ENCODE results near the gene LPIN2. TPM values are rescaled to one million over a fixed set of nuclear protein-coding genes. Genes with fewer than 3 reads are reported as not detected.

LPIN2 gene
- polyA plus RNA-seq, 1 donor (not counting 4 experiments of a cell fraction or from before 2014, with no cell fraction given) = 3.9 TPM

- Histone ChIP-seq H3K36me3 (ENCODE audit: control insufficient read depth in 2 of 2, extremely low read depth in 1 of 2, insufficient read depth in 2 of 2, low read length in 2 of 2) (no peaks in the 10 kb centered on the region), H3K4me3 (ENCODE audit: control insufficient read depth in 2 of 3, extremely low read depth in 1 of 3, insufficient read depth in 2 of 3, low read depth in 1 of 3, low read length in 3 of 3) (no peak overlapping the region), H4K20me1 (ENCODE audit: control insufficient read depth, extremely low read depth, insufficient read depth, low read length) (no peaks in the 10 kb centered on the region), H3K27ac (ENCODE audit: control insufficient read depth, insufficient read depth, low read length) (no peak overlapping the region), H3K27me3 (ENCODE audit: control insufficient read depth, extremely low read depth, insufficient read depth, low read length) (no peaks in the 10 kb centered on the region), H3K4me1 (ENCODE audit: control insufficient read depth, extremely low read depth, insufficient read depth, low read length) (no peaks in the 10 kb centered on the region), H2AFZ (ENCODE audit: control insufficient read depth, low read length) (no peak overlapping the region), H3K9ac (ENCODE audit: control insufficient read depth, extremely low read depth, insufficient read depth, low read length) (no peak overlapping the region), H3K4me2 (ENCODE audit: control insufficient read depth, extremely low read depth, insufficient read depth, low read depth, low read length) (no peak overlapping the region), H3K9me1 (ENCODE audit: control insufficient read depth, extremely low read depth, insufficient read depth, low read length) (no peaks in the 10 kb centered on the region), H3K79me2 (ENCODE audit: control insufficient read depth, insufficient read depth, low read length) (no peaks in the 10 kb centered on the region), H3K9me3 (ENCODE audit: control insufficient read depth, low read depth, low read length) (no peaks in the 10 kb centered on the region)
- dilution Hi-C loops (cut with MboI; ENCODE audit: extremely low pct_ligation_motif_present, low sequenced_read_pairs) = no loop called here
- DNase-seq (ENCODE audit: low read depth, low spot score) (no peak), FAIRE-seq (no peak)
- TF ChIP-seq EZH2 (IDR thresholded peaks at IDR 0.05; ENCODE audit: low read length) = no peak
- no peak for TF ChIP-seq CTCF (optimal IDR thresholded peaks at IDR 0.05 in 1 of 3, IDR thresholded peaks at IDR 0.05 in 1 of 3, conservative IDR thresholded peaks at IDR 0.05 in 1 of 3; ENCODE audit: extremely low read depth in 1 of 3, insufficient read depth in 2 of 3, low read length in 3 of 3)
Observed at GRCh38 chr18:2967357-2967756, 45.6 kb downstream of the LPIN2 start.

DNA sequence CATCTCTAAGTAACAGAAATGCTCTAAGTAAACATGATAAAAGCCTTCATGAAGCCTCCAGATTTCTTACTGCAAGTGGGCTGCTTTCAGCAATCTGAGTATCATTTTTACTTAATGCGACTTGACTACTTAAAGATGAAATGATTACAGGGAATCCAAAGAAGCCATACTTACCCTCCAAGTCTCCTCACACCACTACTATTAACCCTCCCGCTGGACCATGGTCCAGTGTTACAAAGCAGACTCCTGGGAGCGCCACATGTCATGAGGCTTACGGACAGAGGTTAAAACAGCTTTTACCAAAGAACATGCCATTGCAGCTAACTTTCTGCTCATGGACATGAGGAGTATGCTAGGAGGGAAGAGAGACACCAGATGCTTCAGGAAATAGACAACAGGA lies 46.4 kb downstream of the LPIN2 start:
- Histone ChIP-seq H3K79me2 (ENCODE audit: control insufficient read depth, insufficient read depth, low read length) (no peaks in the 10 kb centered on the region), H3K27me3 (ENCODE audit: control insufficient read depth, extremely low read depth, insufficient read depth, low read length) (no peaks in the 10 kb centered on the region), H2AFZ (ENCODE audit: control insufficient read depth, low read length) (no peak overlapping the region), H3K9me1 (ENCODE audit: control insufficient read depth, extremely low read depth, insufficient read depth, low read length) (no peaks in the 10 kb centered on the region), H3K36me3 (ENCODE audit: control insufficient read depth in 2 of 2, extremely low read depth in 1 of 2, insufficient read depth in 2 of 2, low read length in 2 of 2) (no peaks in the 10 kb centered on the region), H3K4me3 (ENCODE audit: control insufficient read depth in 2 of 3, extremely low read depth in 1 of 3, insufficient read depth in 2 of 3, low read depth in 1 of 3, low read length in 3 of 3) (no peak overlapping the region), H3K9me3 (ENCODE audit: control insufficient read depth, low read depth, low read length) (no peaks in the 10 kb centered on the region), H3K9ac (ENCODE audit: control insufficient read depth, extremely low read depth, insufficient read depth, low read length) (no peak overlapping the region), H4K20me1 (ENCODE audit: control insufficient read depth, extremely low read depth, insufficient read depth, low read length) (no peaks in the 10 kb centered on the region), H3K27ac (ENCODE audit: control insufficient read depth, insufficient read depth, low read length) (no peak overlapping the region), H3K4me1 (ENCODE audit: control insufficient read depth, extremely low read depth, insufficient read depth, low read length) (no peaks in the 10 kb centered on the region), H3K4me2 (ENCODE audit: control insufficient read depth, extremely low read depth, insufficient read depth, low read depth, low read length) (no peak overlapping the region)
- no peak for FAIRE-seq
- dilution Hi-C loops (cut with MboI; ENCODE audit: extremely low pct_ligation_motif_present, low sequenced_read_pairs) = no loop called here
- no peak for TF ChIP-seq EZH2 (IDR thresholded peaks at IDR 0.05; ENCODE audit: low read length)
- TF ChIP-seq CTCF (optimal IDR thresholded peaks at IDR 0.05 in 1 of 3, IDR thresholded peaks at IDR 0.05 in 1 of 3, conservative IDR thresholded peaks at IDR 0.05 in 1 of 3; ENCODE audit: extremely low read depth in 1 of 3, insufficient read depth in 2 of 3, low read length in 3 of 3) = no peak
- DNase-seq (ENCODE audit: low read depth, low spot score) = no peak

All from keratinocyte (primary cell).